CD4-positive, alpha-beta T cell treated with Interleukin-1 beta for 1 hour (primary cell): Measurements from ENCODE around the gene ASCC2.

Experiments used
- DNase-seq, 2 donors: peaks; one replicate each; pipeline ENCODE4 v3.0.0-alpha.2; 2020 to 2022

ASCC2 gene

DNA sequence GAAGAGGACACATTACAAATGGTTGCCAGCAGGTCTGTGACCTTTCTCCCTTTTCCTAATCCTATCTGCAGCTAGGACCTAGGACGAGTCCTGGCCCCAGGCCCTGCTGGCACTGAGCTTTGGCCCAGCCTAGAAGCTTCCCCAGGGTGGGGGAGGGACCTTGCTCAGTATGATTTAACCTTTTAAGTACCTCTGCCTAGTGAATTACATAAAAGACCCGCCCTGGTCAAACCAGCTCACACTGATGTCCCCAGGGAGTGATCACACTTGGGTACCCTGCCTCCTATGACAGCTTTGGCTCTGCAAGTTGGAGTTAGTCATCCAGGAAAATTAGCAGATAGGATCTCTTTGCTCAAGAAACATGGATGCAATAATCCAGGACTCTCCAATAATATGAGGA lies 21.9 kb downstream of the ASCC2 start:
- DNase-seq: no peak

DNA sequence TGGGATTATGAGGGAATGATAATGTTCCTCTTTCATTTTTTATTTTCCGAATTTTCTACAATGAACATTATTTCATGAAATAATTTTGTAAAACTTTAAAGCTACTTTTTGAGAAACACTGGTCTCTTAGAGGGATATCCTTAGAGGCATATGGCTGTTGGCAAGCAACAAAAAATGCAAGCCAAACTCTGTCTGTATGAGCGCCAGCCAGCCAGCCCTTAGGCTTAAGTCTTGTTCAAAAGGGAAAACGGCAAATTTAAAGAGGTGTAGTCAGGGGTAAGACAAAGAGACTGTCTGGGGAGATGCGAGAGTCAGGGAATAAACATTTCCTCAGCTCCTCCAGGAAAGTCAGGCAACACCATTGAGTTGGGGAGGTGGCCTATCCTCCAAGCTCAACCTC lies 22.5 kb downstream of the ASCC2 start:
- no peak for DNase-seq

DNA sequence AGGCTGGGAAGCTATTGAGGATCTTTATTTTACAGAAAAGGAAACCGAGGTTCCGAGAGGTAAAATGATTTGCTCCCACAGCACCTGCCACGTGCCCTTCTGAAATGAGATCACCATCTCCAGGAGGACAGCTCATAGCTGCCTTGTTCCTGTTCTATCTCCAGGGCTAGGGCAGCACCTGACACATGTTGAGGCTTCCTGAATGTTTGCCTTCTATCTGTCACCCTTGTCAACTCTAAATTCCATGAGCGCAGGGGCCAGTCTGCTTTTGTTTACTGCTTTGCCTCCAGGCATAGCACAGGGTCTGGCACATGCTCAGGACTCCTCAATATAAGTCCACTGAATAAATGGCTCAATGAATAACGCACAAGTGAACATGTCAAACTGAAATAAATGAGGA lies 24.1 kb downstream of the ASCC2 start:
- DNase-seq: no peak

DNA sequence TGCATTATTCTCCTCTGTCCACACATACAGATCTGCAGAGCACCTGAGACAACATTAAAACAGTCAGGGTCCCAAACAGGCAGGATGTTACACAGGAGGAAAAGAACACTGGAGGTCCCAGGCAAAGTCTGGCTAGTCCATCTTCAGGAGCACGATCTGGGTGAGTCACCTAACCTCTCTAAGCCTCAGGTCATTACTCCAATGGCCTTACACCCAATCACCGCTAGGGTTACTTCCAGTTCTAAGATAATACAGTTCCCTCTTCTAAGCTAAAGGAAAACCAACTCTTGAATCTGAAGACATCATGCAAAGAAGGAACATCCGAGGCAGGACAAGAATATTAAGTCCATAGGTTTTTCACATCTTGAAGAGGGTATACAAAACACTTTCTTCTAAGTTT lies 24.5 kb downstream of the ASCC2 start:
- no peak for DNase-seq

DNA sequence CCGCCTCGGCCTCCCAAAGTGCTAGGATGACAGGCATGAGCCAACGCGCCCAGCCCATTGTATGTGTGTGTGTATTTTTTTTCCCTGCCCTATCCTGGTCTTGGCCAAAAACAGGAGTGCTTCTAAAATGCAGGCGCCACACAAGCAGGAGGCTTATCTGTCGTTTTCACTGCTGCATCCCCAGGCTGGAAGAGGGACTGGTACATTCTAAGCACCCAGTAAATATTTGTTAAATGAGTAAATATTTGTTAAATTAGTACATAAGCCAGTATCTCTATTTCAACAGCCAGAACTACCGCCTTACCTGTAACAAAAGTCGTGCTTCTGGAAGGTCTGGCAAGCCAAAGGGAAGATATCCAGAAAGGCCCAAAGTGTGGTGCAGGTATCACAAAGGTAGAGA lies 24.9 kb downstream of the ASCC2 start:
- no peak for DNase-seq

DNA sequence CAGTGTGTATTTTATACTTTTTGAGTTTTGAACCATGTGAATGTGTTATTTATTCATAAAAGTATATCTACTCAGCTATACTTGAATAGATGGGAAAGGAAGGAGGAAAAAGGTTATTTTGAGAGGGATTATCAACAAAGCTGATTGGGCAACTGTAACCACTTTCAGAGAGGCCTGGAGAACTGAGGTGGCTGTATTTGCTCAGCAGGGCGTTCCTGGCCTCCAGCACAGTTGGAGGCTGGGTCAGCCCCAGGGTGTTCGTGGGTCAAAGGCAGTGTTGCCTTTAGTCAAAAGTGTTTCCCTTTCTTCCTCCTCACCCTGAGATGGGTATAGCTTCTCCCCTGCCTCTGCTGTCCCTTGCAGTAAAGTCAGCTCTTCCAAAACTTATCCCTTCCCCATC lies 26.7 kb downstream of the ASCC2 start:
- no peak for DNase-seq

DNA sequence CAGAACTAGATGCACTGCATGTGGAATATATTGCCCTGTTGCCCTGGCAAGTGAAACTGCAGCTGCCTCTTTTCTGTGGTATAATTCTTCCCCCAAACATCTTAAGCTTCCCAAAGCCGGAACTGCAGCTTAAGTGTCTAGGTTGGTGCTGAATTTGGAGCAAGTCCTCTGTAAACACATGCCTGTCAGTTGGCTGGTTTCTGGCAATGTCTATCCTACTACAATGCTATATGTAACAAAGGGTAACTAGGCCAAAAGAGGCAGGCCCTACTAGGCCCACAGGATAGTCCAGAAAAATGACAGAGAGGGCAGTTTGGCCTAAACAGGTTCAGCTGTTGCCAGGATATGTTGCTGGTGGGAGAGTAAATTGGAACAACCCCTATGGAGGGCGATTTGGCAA lies 27.9 kb downstream of the ASCC2 start:
- no peak for DNase-seq

DNA sequence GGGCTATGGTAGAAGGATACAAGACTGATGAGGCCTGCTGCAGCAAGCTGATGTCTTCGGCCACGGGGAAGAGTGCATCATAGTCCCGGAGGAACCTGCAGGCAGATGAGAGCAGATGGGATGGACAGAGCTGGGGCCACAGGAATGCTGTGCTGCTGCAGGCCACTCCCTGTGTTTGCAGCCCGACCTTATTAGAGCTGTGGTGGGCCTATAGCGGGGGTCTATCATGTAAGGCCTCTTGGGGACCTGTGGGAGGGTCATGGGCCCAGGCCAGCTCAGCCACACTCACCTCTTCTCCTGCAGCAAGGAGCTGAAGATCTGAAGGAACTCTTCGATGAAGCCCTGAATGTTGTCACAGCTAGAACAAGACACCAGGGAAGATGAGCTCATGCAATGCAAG lies 31.9 kb downstream of the ASCC2 start:
- no peak for DNase-seq

DNA sequence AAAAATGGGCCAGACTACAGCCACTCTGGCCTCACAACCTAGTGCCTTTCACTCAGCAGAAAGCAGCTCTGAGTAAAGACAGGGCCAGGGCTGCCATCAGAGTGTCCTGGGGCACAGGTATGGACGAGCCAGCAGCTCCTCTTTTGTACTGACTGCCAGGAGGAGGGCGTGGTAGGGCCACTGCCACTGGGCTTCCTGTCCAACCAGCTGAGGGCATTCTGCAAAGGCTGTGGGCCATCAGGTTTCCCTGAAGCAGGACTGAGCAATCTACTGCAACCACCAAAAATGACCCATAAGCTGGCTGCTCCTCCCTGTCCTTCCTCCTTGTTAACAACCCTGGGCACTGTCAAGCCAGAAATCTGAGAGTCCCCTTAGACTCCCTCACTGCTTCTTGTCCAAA lies 33.1 kb downstream of the ASCC2 start:
- no peak for DNase-seq

DNA sequence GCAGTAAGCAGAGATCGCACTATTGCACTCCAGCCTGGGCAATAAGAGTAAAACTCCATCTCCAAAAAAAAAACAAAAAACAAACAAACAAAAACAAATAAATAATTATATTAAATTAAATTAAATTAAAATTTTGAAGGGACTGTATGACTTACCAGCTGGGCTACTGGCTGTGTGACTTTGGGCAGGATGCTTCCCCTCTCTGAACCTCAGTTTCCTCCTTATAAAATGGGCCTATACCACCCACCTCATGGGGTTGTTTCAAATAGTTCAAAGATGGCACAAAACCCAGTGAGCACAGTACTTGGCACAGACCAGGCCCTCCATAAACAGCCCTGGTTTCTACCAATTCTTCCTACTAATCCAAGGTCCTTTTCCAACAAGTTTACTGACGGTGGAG lies 34.9 kb downstream of the ASCC2 start:
- no peak for DNase-seq

DNA sequence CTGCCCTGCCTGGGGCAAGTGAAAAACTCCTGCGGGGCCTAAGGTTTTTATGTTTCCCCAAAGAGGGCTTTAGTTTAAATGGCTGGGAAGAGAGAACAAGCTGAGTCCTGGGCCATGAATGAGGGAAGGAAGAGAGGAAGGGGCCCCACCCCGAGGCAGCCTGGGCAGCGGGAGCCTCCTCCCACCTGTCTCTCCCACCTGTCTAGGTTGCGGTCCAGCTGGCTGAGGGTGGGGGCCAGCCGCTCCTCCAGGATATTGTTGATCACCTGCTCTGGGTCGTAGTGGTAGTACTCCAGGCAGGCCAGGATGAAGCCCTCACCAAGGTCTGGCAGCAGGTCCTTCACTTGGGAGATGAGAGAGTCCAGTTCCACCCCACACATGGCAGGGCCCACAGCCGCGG lies 36.3 kb downstream of the ASCC2 start:
- DNase-seq: no peak

DNA sequence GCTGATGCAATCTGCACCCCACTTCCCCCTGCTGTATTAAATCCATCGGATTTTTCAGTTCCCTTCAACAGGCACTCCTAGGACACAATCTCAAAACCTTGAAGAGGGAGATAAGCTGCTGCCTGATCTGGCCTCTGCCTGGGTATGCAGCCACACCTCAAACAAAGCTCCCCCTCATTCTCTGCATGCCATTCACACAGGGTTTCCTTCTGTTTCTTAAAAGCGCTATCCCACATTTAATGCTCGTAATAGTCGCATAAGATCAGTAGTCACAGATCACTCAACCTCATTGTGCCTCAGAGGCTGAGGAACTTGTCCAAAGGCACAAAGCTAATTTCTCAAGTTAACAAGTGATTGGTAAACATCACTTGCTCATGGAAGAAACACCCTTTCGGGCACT lies 36.9 kb downstream of the ASCC2 start:
- no peak for DNase-seq

DNA sequence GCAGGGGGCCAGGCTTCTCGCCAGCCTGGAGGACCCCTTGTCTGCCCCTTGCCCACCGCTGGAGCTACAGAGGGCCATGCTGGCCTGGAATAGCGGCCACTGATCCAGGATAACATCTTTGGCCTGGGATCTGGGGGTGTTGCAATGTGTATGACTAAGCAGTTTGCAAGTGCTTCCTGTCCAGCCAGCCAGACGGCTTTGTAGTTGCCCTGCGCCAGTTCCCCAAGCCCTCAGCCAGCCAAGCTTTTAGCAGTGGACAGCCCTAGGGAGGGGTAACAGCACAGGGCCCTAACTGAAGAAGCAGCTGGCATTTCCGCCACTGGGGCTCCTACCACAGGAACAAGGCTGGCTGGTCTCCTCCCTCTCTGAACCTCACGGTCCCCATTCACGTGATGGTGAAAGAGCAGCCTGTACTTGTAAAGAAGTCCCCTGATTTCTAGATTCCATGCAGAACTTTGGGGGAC lies 38.8 kb downstream of the ASCC2 start:
- peak in 1 of 2 donors; percentile 72 for DNase-seq

DNA sequence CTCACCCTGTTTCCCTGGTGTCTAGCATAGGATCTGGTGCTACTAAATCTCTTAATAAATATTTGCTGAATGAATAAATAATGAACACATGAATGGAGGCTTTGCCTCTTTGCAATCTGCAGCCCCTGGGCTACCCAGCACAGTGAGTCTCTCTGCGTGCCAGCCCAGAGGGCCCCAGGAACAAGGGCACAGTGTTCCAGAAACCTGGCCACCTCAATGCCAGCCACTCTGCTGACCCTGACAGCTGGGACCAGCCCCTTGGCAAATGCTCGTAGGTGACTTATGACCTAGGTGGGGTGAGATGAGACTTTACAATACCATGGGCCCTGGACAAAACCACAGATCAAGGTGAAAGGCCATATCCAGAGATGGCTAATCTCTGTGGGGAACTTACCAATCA lies 39.3 kb downstream of the ASCC2 start:
- no peak for DNase-seq

DNA sequence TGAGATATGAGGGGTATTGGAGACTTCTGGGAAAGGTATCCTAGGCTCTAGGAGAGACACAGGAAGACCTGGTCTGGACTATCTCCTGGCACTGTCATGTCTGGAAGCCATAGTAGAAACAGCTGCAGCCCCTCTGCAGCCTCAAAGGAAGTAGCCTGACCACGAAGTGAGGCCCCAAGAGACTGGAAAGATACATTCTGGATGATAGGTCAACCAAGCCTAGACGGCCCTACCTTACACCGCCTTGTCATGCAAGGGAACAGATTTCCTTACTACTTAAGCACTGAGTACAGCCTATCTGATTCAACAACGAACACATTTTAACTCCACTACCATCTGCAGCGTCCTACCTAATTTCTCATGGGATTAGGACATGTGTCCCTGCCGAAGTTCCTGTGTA lies 39.8 kb downstream of the ASCC2 start:
- DNase-seq: no peak

DNA sequence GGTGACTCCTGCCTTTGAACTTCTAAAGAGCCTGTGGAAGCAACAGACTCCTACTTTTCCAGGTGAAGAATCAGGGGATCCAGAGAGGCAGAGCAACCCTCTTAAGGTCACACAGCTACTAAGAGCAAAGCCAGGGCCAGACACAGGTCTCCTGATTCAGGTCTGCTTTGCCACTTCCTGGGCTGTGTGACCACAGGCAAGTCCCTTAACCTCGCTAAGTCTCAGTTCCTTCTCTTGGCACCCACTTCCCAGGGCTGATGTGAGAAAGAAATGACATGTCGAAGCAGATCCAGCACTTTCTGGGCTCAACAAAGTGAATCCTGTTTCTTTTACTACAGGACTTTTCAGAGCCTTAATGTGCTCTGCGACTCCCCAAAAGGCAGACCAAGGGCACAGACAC lies 40.7 kb downstream of the ASCC2 start:
- peak; percentile 12 to 15 for DNase-seq

DNA sequence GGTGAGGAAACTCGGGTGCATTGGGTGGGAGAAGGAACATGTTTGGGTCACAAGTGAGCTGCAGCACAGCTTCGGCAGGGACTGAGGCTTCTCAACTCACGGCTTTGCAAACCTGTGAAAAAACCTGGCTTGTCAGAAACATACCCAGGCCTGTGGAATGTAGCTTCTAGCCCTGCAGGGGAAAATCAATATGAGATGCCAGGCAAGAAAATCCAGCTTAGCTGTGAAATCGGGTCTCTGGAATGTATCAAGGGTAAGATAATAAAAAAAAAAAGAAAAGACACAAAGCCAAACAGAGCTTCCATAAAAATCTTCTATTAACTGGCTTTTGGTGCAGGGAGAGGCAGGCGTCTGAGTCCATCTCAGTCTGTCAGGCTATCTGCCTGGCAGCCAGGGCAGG lies 42.4 kb downstream of the ASCC2 start:
- DNase-seq: no peak

DNA sequence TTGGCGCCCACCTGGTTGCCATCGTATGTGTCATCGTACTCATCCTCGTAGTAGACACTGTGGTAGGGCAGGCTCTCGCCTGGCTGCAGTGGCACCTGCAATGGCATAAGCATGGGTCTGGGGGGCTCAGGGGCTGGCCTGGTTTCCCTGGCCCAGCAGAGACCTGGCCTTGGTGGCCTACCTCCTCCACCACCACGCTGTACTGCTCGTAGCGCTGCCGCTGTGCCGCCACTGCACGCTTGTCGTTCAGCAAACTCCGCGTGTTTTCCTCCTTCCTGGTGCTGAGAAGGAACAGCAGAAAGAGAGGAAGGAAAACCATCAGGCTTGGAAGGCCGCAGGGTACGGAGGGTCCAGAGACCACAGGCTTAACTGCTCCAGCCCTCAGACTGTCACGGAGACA lies 44.7 kb downstream of the ASCC2 start:
- DNase-seq: no peak

DNA sequence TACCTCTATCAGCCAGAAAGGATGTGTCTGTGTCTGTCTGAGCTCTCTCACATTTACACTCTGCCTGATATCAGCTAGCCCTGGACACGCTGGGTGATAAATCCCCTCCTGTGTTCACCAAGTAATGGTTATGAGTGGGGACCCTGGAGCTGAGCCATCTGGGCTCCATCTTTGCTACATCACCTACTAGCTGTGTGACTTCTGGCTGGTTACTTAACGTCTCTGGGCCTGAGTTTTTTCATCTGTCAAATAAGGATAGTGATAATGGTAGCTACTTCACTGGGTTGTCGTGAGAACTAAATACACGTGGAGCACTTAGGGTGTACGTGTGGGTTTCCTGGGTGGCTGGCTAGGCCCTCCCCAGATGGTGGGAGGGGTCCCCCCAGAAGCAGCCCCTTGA lies 48.0 kb downstream of the ASCC2 start:
- DNase-seq: no peak

DNA sequence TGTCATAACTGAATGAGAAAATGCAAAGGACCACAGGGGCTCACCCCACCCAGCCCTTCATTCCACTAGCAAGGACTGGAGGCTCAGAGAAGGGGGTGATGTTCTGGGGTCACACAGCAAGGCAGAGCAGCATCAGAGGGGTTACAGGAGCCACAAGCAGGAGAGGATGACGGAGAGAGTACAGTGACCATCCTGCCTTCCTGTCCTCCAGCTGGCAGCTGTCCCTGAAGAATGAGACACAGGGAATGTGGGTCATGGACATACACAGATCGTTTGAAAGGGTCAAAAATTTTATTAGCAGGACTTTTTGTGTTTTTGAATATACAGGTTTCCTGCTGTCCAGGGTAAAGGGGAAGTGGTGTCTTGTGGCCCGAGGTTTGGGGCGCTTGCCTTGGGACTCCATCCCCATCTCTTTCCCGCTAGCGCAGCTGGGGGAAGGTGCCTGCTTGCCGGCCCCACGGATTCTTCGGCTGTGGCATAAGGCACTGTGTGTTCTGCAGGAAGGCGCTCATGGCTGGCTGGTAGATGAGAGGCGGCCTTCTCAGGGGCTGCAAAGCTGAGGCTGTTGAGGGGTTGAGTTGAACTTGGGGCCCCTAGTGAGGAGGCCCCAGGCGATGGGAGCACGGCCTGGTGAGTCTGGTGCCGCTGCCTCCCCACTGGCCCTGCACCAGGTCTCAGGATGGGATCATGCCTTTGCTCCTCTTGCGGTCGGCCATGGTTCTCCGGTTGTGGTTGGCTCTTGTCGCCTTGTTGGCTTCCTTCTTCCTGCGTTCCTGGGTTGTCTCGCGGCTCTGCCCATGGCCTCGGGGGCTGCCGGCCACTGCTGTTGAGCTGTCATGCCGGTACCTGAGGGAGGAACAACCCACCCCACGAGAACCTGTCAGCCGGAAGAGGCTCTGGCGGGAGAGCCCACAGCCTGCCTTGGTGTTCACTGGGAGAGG lies 49.5 kb downstream of the ASCC2 start:
- DNase-seq: no peak

DNA sequence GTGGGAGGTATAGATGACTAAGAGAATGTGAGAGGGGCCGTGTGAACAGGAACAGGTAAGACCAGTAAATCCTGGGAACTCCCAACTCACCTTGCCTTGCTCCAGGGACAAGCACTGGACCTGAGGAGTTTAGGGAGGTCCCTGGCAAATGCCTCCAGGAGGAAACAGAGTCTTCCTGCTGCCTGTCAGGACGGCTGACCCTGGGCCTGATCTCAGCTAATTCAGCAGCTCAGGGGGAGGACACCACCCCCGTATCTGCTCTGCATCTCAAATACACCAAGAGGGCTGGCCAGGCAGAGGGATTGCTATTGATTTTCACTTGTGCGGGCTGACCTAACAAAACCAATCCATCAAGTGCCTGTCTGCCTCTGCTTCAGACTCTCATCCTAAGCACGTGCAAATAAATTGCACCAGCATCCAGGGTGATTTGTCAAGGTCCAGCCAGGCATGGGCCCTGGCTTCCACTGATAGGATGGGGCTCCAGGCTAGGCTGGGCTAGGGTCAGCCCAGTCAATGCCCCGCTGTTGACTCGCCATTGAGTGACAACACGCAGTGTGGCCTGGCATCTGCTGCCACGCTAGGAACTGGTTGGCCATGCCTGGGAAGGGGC lies 50.6 kb downstream of the ASCC2 start:
- no peak for DNase-seq

DNA sequence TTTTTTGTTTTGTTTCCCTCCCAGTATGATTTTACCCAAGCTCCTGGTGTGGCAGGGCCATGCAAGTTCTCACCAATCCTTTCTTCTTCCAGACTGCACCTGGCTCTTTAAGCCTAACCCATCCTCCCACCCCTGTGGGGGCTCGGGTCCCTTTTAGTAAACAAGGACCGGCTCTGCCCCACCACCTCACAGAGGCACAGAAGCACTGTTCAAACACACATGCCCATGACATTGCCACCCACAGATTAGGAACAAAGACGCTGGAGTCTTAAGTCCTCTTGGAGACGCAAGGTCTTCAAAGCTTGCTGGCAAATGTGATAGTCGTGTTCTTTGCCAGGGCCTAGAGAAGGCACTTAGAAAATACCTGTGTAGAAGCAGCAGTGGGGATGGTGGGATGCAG lies 52.0 kb downstream of the ASCC2 start:
- DNase-seq: no peak

DNA sequence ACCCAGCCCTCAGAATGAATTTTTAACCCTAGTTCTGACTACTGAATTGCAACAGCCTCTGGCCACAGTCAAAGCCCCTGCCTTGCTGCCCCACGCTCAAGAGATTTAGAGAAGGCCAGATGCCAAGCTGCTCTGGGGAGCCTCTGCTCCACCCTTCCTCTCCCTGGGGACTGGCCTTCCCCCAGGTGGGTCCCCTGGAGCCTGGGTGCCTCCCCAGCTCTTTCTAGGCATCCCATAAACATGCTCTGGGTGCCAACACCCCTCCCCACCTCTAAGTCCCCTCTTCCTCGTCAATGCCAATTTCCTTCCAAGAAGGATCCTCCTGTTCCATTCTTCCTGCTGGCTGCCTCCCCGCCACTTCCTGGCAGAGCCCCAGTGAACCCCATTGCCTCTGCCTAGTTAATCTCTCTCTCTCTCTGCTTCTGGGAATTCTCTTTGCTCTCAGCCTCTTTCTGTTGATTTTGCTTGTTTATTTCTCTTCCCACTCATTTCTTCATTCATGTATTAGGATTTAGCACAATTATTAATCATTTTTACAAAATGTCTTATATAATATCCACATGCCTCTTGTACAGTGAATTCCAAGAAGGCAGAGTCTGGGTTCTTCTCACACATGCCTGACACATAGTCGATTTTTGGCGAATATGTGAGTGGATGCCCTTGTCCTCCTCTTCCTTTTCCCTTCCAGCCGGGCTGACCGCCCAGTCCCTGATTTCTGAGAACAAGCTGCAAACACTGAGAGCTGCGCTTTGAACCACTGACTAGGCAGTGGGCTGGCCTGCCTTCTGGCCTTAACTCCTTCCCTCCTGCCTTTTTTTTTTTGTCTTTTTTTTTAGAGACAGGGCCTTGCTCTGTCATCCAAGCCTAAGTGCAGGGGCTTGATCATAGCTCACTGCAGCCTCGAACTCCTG lies 53.4 kb downstream of the ASCC2 start:
- no peak for DNase-seq
